WTC11 (cell line): ENCODE measurements around the gene ATG7. TPM values are rescaled to one million over a fixed set of nuclear protein-coding genes. Genes with fewer than 3 reads are reported as not detected.

Source experiments
- ATAC-seq: fragments of 200-7000 bp; cut with Tn5 transposase; 2 replicates; pipeline ENCODE4 v1.10.0; 2021; ENCODE audit warnings: mild to moderate bottlenecking, moderate library complexity
- CTCF ChIA-PET: fragments of 300-600 bp; sonication (Branson Sonifier 250); formaldehyde crosslinking; loops from one replicate; lab custom pipeline; 2021; ENCODE audit warnings: antibody characterized with exemption; lab: Charles Lee
- POLR2A ChIA-PET: fragments of 350-600 bp; sonication (Branson Sonifier 250); formaldehyde crosslinking; loops from one replicate; lab custom pipeline; 2021; ENCODE audit warnings: antibody characterized with exemption; lab: Charles Lee
- DNase-seq: peaks from one replicate; pipeline ENCODE4 v3.0.0; 2021; ENCODE audit warnings: low spot score
- H3K27ac Mint-ChIP-seq: 2 replicates; pipeline ENCODE4 v1.8.0; 2021; ENCODE audit warnings: mixed read lengths
- H3K27me3 Mint-ChIP-seq: 2 replicates; pipeline ENCODE4 v1.8.0; 2021; ENCODE audit warnings: low read depth, mild to moderate bottlenecking, moderate library complexity, mixed read lengths
- H3K36me3 Mint-ChIP-seq: 2 replicates; pipeline ENCODE4 v1.8.0; 2021; ENCODE audit warnings: mixed read lengths
- H3K4me1 Mint-ChIP-seq: 2 replicates; pipeline ENCODE4 v1.8.0; 2022; ENCODE audit warnings: mixed read lengths
- H3K4me3 Mint-ChIP-seq: 2 replicates; pipeline ENCODE4 v1.8.0; 2021; ENCODE audit warnings: mild to moderate bottlenecking, moderate library complexity, mixed read lengths
- H3K9me3 Mint-ChIP-seq: 2 replicates; pipeline ENCODE4 v1.8.0; 2021; ENCODE audit warnings: mixed read lengths
- AFF4 ChIP-seq: sonication (generic); formaldehyde crosslinking; IDR thresholded peaks from 2 replicates; pipeline ENCODE4 v1.8.1; 2023; ENCODE audit warnings: mild to moderate bottlenecking, missing genetic modification reagents, borderline replicate concordance
- ATF1 ChIP-seq: sonication (generic); formaldehyde crosslinking; IDR thresholded peaks from 2 replicates; pipeline ENCODE4 v1.8.1; 2023; ENCODE audit warnings: mild to moderate bottlenecking, moderate library complexity, missing genetic modification reagents
- CBFB ChIP-seq: sonication (generic); formaldehyde crosslinking; IDR thresholded peaks from 2 replicates; pipeline ENCODE4 v1.8.1; 2022; ENCODE audit warnings: mild to moderate bottlenecking, low read depth, missing genetic modification reagents
- CTCF ChIP-seq: fragments of 200-600 bp; IDR thresholded peaks from 2 replicates; pipeline ENCODE4 v1.8.0; 2022; ENCODE audit warnings: antibody characterized with exemption
- E2F4 ChIP-seq: sonication (generic); formaldehyde crosslinking; IDR thresholded peaks from 2 replicates; pipeline ENCODE4 v1.8.1; 2022; ENCODE audit warnings: low read depth, mild to moderate bottlenecking, moderate library complexity, missing genetic modification reagents, borderline replicate concordance
- FOXJ3 ChIP-seq: sonication (generic); formaldehyde crosslinking; IDR thresholded peaks from 2 replicates; pipeline ENCODE4 v1.9.0; 2021; ENCODE audit warnings: missing genetic modification reagents, mild to moderate bottlenecking, borderline replicate concordance
- FOXP4 ChIP-seq: sonication (generic); formaldehyde crosslinking; IDR thresholded peaks from 2 replicates; pipeline ENCODE4 v1.8.0; 2022; ENCODE audit warnings: mild to moderate bottlenecking, missing genetic modification reagents
- GRHL2 ChIP-seq: fragments of 250-450 bp; sonication (Bioruptor Pico); IDR thresholded peaks from 2 replicates; pipeline ENCODE4 v1.8.0; 2022; ENCODE audit warnings: mild to moderate bottlenecking, moderate library complexity; ENCODE audit not compliant: insufficient replicate concordance, severe bottlenecking
- GTF2I ChIP-seq: fragments of 250-450 bp; sonication (Bioruptor Pico); conservative IDR thresholded peaks from 2 replicates; pipeline ENCODE4 v1.4.0; 2021; ENCODE audit warnings: mild to moderate bottlenecking
- HMGXB4 ChIP-seq: sonication (generic); formaldehyde crosslinking; IDR thresholded peaks from 2 replicates; pipeline ENCODE4 v1.8.1; 2023; ENCODE audit warnings: mild to moderate bottlenecking, moderate library complexity, missing genetic modification reagents
- MLX ChIP-seq: sonication (generic); formaldehyde crosslinking; IDR thresholded peaks from 2 replicates; pipeline ENCODE4 v1.8.1; 2023; ENCODE audit warnings: mild to moderate bottlenecking, missing genetic modification reagents, moderate library complexity
- NFE2L1 ChIP-seq: sonication (generic); formaldehyde crosslinking; IDR thresholded peaks from 2 replicates; pipeline ENCODE4 v1.8.1; 2023; ENCODE audit warnings: missing genetic modification reagents
- NR2C2 ChIP-seq: sonication (generic); formaldehyde crosslinking; IDR thresholded peaks from 2 replicates; pipeline ENCODE4 v1.8.0; 2022; ENCODE audit warnings: mild to moderate bottlenecking, missing genetic modification reagents
- RELA ChIP-seq: sonication (generic); formaldehyde crosslinking; IDR thresholded peaks from 2 replicates; pipeline ENCODE4 v1.8.1; 2022; ENCODE audit warnings: missing genetic modification reagents, mild to moderate bottlenecking, borderline replicate concordance
- SP1 ChIP-seq: sonication (generic); formaldehyde crosslinking; conservative IDR thresholded peaks from 2 replicates; pipeline ENCODE4 v1.8.1; 2022; ENCODE audit warnings: missing genetic modification reagents
- TEAD1 ChIP-seq: sonication (generic); formaldehyde crosslinking; IDR thresholded peaks from 2 replicates; pipeline ENCODE4 v1.8.0; 2022; ENCODE audit warnings: mild to moderate bottlenecking, missing genetic modification reagents
- TP53 ChIP-seq: sonication (generic); formaldehyde crosslinking; IDR thresholded peaks from 2 replicates; pipeline ENCODE4 v1.8.1; 2023; ENCODE audit warnings: mild to moderate bottlenecking, missing genetic modification reagents
- ZNF396 ChIP-seq: fragments of 250-450 bp; sonication (Bioruptor Pico); IDR thresholded peaks from 2 replicates; pipeline ENCODE4 v1.8.0; 2021; ENCODE audit warnings: mild to moderate bottlenecking, moderate library complexity, borderline replicate concordance
- ZSCAN18 ChIP-seq: fragments of 250-450 bp; sonication (Bioruptor Pico); IDR thresholded peaks from 2 replicates; pipeline ENCODE4 v2.1.2; 2022; ENCODE audit warnings: mild to moderate bottlenecking, moderate library complexity
- total RNA-seq: library from RNA; stranded (reverse); gene quantifications from 3 replicates; pipeline ENCODE4 v1.2.3, GENCODE V29; 2021

ATG7 gene
- total RNA-seq, 1 experiment from 2014 or later: 17.5 TPM

GRCh38 chr3:11246663-11246970, 25.6 kb upstream of the ATG7 start:
- ChIA-PET CTCF (interaction anchor here (1.1 kb wide), 1 partner anchor 10 kb away, joined by 3 read pairs; no protein-coding TSS in a partner anchor), POLR2A (no interaction called here)
- ATAC-seq (no peak), DNase-seq (no peak)
- peaks cover 4% of the 10 kb centered on the region; the same call in 1 of the 2 replicates for H3K9me3 Mint-ChIP-seq
- H3K4me3 Mint-ChIP-seq: no peak overlapping the region
- no peak overlapping the region for H3K27ac Mint-ChIP-seq
- no peaks in the 10 kb centered on the region for H3K4me1 Mint-ChIP-seq
- peaks cover 5% of the 10 kb centered on the region for H3K27me3 Mint-ChIP-seq
- H3K36me3 Mint-ChIP-seq: no peaks in the 10 kb centered on the region
- TF ChIP-seq TP53: no peak
- TF ChIP-seq MLX (CRISPR knock-in tag): no peak
- no peak for TF ChIP-seq HMGXB4 (CRISPR knock-in tag)
- no peak for TF ChIP-seq NR2C2 (CRISPR knock-in tag)
- TF ChIP-seq CTCF: no peak
- no peak for TF ChIP-seq ZSCAN18
- no peak for TF ChIP-seq GTF2I
- no peak for TF ChIP-seq ATF1 (CRISPR knock-in tag)
- TF ChIP-seq, all 79 proteins: peak for 0

GRCh38 chr3:11247362-11247761, 24.8 kb upstream of the ATG7 start:
- no peak overlapping the region for H3K4me3 Mint-ChIP-seq
- ATAC-seq: no peak
- no peak for TF ChIP-seq GRHL2 (CRISPR knock-in tag)
- TF ChIP-seq FOXP4: no peak
- TF ChIP-seq ZSCAN18: no peak
- TF ChIP-seq CBFB (CRISPR knock-in tag): no peak
- no peak for TF ChIP-seq GTF2I
- TF ChIP-seq AFF4 (CRISPR knock-in tag): no peak
- TF ChIP-seq SP1 (CRISPR knock-in tag): no peak
- no peak for TF ChIP-seq NFE2L1
- no peak for TF ChIP-seq FOXJ3 (CRISPR knock-in tag)
- TF ChIP-seq ZNF396 (CRISPR knock-in tag): no peak
- TF ChIP-seq TEAD1 (CRISPR knock-in tag): no peak
- no peak for TF ChIP-seq RELA
- no peak for TF ChIP-seq E2F4 (CRISPR knock-in tag)
- TF ChIP-seq, all 79 proteins: peak for 0
- ChIA-PET CTCF (interaction anchor here (1.1 kb wide), 1 partner anchor 11 kb away, joined by 3 read pairs; no protein-coding TSS in a partner anchor), POLR2A (interaction anchor here (0.6 kb wide), 1 partner anchor 64 kb away, joined by 3 read pairs; no protein-coding TSS in a partner anchor)
- Mint-ChIP-seq H3K27me3 (peaks cover 6% of the 10 kb centered on the region), H3K9me3 (peaks cover 4% of the 10 kb centered on the region; the same call in 1 of the 2 replicates), H3K27ac (no peak overlapping the region), H3K36me3 (no peaks in the 10 kb centered on the region), H3K4me1 (no peaks in the 10 kb centered on the region)
- no peak for DNase-seq
